ENCODE data around the gene HSD17B11. TPM values are rescaled to one million over a fixed set of nuclear protein-coding genes. Genes with fewer than 3 reads are reported as not detected.
A peak's percentile ranks its signal among the peaks of the same experiment; 100 is the strongest.
"Not testable (repeated sequence)": the region's sequence is repeated elsewhere in the genome, so short reads cannot be mapped to it uniquely, and the experiment has no call there.

HSD17B11 gene
- total RNA-seq, 2 experiments from 2014 or later, result 21.2 to 21.7 TPM

GRCh38 chr4:87405211-87405820 lies 14.3 kb upstream of the HSD17B11 start:
- no peak for ATAC-seq
- Mint-ChIP-seq H3K4me3 (no peak overlapping the region), H3K27me3 (peaks cover 4% of the 10 kb centered on the region), H3K4me1 (ENCODE audit: low read depth) (peaks cover 17% of the 10 kb centered on the region), H3K36me3 (ENCODE audit: low read depth) (no peaks in the 10 kb centered on the region), H3K27ac (no peak overlapping the region), H3K9me3 (no peaks in the 10 kb centered on the region)
- no peak for DNase-seq
- ChIA-PET CTCF (interaction anchor here (1.1 kb wide), 1 partner anchor 15 kb away, joined by 3 read pairs; no protein-coding TSS in a partner anchor), POLR2A (interaction anchor here (0.9 kb wide), 1 partner anchor 11 kb away, joined by 3 read pairs; no protein-coding TSS in a partner anchor)
- intact Hi-C loops (cut with micrococcal nuclease), result no loop called here
- TF ChIP-seq CTCF (IDR thresholded peaks at IDR 0.05), result no peak

- H3K36me3 Mint-ChIP-seq (ENCODE audit: low read depth); H3K4me3 Mint-ChIP-seq; intact Hi-C loops (cut with micrococcal nuclease); H3K27me3 Mint-ChIP-seq; ATAC-seq; POLR2A ChIA-PET; H3K9me3 Mint-ChIP-seq; DNase-seq; H3K27ac Mint-ChIP-seq: not testable (repeated sequence)
- H3K4me1 Mint-ChIP-seq (ENCODE audit: low read depth), result peaks cover 17% of the 10 kb centered on the region
- CTCF ChIA-PET, result interaction anchor here (1.0 kb wide), 1 partner anchor 28 kb away, joined by 4 read pairs; no protein-coding TSS in a partner anchor
Measured at GRCh38 chr4:87403732-87404131, 12.7 kb upstream of the HSD17B11 start.

GRCh38 chr4:87399954-87400353 lies 9.0 kb upstream of the HSD17B11 start:
- ATAC-seq, result no peak
- POLR2A ChIA-PET, result interaction anchor here (0.6 to 1.5 kb wide), 2 partner anchors 22 to 227 kb away, joined by 3 to 6 read pairs; partner anchors contain the start of gene NUDT9
- Mint-ChIP-seq H3K27ac (no peak overlapping the region), H3K36me3 (ENCODE audit: low read depth) (no peaks in the 10 kb centered on the region), H3K4me3 (no peak overlapping the region), H3K9me3 (no peaks in the 10 kb centered on the region), H3K4me1 (ENCODE audit: low read depth) (peaks cover 4% of the 10 kb centered on the region), H3K27me3 (no peaks in the 10 kb centered on the region)
- CTCF ChIA-PET, result interaction anchor here (0.7 to 1.6 kb wide), 3 partner anchors 9 to 16 kb away, joined by 3 to 5 read pairs (median 3); partner anchors contain the start of gene HSD17B11
- intact Hi-C loops (cut with micrococcal nuclease), result no loop called here
- no peak for TF ChIP-seq CTCF (IDR thresholded peaks at IDR 0.05)
- DNase-seq, result no peak

- Mint-ChIP-seq H3K9me3 (no peaks in the 10 kb centered on the region), H3K27ac (no peak overlapping the region), H3K4me1 (ENCODE audit: low read depth) (peaks cover 8% of the 10 kb centered on the region), H3K27me3 (no peaks in the 10 kb centered on the region), H3K36me3 (ENCODE audit: low read depth) (no peaks in the 10 kb centered on the region), H3K4me3 (no peak overlapping the region)
- intact Hi-C loops (cut with micrococcal nuclease), result no loop called here
- ChIA-PET CTCF (interaction anchor here (1.6 kb wide), 1 partner anchor 12 kb away, joined by 5 read pairs; no protein-coding TSS in a partner anchor), POLR2A (interaction anchor here (1.5 kb wide), 1 partner anchor 23 kb away, joined by 6 read pairs; the partner anchor contains the start of gene NUDT9)
- TF ChIP-seq CTCF (IDR thresholded peaks at IDR 0.05), result no peak
- ATAC-seq (no peak), DNase-seq (no peak)
Measured at GRCh38 chr4:87399148-87399547, 8.2 kb upstream of the HSD17B11 start.

- H3K27ac Mint-ChIP-seq; H3K4me3 Mint-ChIP-seq; H3K36me3 Mint-ChIP-seq (ENCODE audit: low read depth); H3K9me3 Mint-ChIP-seq; DNase-seq; H3K27me3 Mint-ChIP-seq; intact Hi-C loops (cut with micrococcal nuclease); CTCF ChIA-PET; ATAC-seq: not testable (repeated sequence)
- POLR2A ChIA-PET, result interaction anchor here (0.8 kb wide), 1 partner anchor 11 kb away, joined by 3 read pairs; no protein-coding TSS in a partner anchor
- H3K4me1 Mint-ChIP-seq (ENCODE audit: low read depth), result peaks cover 11% of the 10 kb centered on the region
Measured at GRCh38 chr4:87395851-87396250, 4.9 kb upstream of the HSD17B11 start.

GRCh38 chr4:87395073-87395472 lies 4.1 kb upstream of the HSD17B11 start:
- H3K27me3 Mint-ChIP-seq; ATAC-seq; H3K9me3 Mint-ChIP-seq; intact Hi-C loops (cut with micrococcal nuclease); H3K36me3 Mint-ChIP-seq (ENCODE audit: low read depth): not testable (repeated sequence)
- H3K4me1 Mint-ChIP-seq (ENCODE audit: low read depth), result peaks cover 15% of the 10 kb centered on the region
- CTCF ChIA-PET, result interaction anchor here (1.4 kb wide), 1 partner anchor 10 kb away, joined by 3 read pairs; no protein-coding TSS in a partner anchor
- peak; percentile 48 for DNase-seq
- peak overlapping the region; percentile 73 for H3K27ac Mint-ChIP-seq
- H3K4me3 Mint-ChIP-seq, result peak overlapping the region; percentile 73
- POLR2A ChIA-PET, result interaction anchor here (0.8 kb wide), 1 partner anchor 12 kb away, joined by 3 read pairs; no protein-coding TSS in a partner anchor

Data from activated CD8-positive, alpha-beta T cell treated with anti-CD3 and anti-CD28 coated beads for 36 hours (primary cell).